Measurements from ENCODE around the gene TUFM.
A peak's percentile ranks its signal among the peaks of the same experiment; 100 is the strongest.
"Not testable (repeated sequence)": the region's sequence is repeated elsewhere in the genome, so short reads cannot be mapped to it uniquely, and the experiment has no call there.

The TUFM gene

GRCh38 chr16:28846080-28846932 lies at the start of gene TUFM:
Gene TUFM, minus strand, starts transcription at chr16:28846348. Its CDS starts 79 bp downstream, at chr16:28846269.
- peak; percentile 99 for DNase-seq

GRCh38 chr16:28895609-28896008 lies 49.5 kb upstream of the TUFM start:
- DNase-seq = no peak

- DNase-seq = no peak
These were observed 47.1 kb upstream of the TUFM start for GRCh38 chr16:28893291-28893690.

DNA sequence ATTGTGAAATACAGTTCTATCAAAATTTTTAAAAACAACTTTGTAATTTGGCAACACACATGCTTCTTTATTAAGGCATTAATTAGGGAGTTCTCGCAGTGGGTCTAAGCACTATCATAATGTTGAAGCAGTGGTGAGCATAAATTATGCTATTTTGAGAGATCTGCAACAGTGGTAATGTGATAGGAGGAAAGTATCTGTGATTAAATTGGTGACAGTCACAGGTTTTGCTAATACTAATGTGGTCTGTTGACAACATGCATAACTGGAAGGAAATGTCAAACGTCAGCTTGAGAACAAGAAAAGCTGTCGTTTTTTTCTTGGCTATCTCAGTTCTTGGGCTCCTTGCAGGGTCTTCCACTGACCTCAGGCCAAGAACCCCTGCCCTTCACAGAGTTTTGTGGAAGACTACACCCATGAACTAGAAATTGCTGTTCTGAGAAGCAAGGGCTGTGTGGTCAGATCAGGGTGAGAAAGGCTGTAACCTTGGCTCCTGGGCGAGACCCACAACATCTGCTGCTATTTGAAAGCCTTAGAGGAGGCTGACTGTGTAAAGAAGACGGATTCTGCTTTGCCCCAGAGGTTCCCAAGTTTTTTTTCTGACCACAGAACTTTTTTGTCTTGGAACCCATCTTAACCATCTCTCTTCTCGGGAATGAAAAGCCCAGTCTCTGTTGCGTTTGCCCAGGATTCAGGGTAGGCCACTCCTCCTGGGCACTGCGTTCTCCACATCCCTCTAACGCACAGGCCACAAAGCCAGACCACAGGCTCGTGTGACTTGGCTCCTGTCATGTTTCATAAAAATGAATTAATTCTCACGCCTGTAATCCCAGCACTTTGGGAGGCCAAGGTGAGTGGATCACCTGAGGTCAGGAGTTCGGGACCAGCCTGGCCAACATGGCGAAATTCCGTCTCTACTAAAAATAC lies 46.1 kb upstream of the TUFM start:
- no peak for DNase-seq

DNA sequence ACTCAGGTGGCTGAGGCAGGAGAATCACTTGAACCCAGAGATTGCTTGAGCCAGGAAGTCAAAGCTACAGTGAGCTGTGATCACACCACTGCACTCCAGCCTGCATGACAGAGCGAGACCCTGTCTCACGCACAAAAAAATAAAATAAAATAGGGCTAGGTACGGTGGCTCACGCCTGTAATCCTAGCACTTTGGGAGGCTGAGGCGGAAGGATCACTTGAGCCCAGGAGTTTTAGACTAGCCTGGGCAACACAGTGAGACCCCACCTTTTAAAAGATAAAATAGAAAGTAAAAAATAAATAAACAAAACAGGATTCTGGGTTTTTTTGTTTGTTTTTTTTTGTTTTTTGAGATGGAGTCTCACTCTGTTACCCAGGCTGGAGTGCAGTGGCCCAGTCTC lies 44.2 kb upstream of the TUFM start:
- DNase-seq = not testable (repeated sequence)

DNA sequence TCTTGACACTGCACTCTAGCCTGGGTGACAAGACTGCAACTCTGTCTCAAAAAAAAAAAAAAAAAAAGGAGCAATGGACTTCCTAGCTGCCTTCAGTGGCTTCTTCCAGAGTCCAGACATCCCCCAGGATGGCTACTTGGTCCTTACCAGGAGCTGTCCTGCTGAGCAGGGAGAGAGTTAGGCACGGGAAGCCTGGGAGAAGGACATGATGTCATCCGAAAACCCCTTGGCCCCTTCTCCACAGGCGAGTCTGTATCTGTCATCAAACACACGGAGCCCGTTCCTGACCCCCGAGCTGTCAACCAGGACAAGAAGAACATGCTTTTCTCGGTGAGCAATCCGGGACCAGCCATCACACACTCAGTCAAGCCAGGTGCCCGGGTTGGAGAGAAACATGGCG lies 40.8 kb upstream of the TUFM start:
- no peak for DNase-seq

GRCh38 chr16:28884045-28884444 lies 37.9 kb upstream of the TUFM start:
- DNase-seq = no peak

GRCh38 chr16:28883221-28883996 lies 37.3 kb upstream of the TUFM start:
- DNase-seq = no peak

GRCh38 chr16:28882551-28883160 lies 36.5 kb upstream of the TUFM start:
- no peak for DNase-seq

- DNase-seq = not testable (repeated sequence)
These were observed 35.4 kb upstream of the TUFM start for GRCh38 chr16:28881565-28881964.

DNA sequence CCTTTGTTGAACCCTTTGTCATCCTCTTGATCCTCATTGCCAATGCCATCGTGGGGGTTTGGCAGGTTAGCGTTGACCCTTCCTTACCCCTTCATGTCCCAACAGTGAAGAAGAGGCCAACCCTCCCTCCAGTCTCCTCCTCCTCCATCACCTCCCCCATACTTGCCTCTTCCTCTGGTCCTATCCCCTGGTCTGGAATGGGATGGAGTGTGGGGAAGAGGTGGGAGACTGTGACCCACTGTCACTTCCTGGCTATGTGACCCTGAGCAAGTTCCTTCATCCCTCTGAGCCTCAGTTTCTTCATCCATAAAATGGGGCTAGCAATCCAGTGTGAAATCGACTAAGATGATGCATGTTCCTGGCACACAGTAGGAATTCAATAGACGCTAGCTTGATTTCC lies 34.8 kb upstream of the TUFM start:
- DNase-seq = no peak

GRCh38 chr16:28880589-28880915 lies 34.4 kb upstream of the TUFM start:
- DNase-seq = no peak

- DNase-seq = peak; percentile 86 to 91
These were observed 33.9 kb upstream of the TUFM start for GRCh38 chr16:28879841-28880588.

DNA sequence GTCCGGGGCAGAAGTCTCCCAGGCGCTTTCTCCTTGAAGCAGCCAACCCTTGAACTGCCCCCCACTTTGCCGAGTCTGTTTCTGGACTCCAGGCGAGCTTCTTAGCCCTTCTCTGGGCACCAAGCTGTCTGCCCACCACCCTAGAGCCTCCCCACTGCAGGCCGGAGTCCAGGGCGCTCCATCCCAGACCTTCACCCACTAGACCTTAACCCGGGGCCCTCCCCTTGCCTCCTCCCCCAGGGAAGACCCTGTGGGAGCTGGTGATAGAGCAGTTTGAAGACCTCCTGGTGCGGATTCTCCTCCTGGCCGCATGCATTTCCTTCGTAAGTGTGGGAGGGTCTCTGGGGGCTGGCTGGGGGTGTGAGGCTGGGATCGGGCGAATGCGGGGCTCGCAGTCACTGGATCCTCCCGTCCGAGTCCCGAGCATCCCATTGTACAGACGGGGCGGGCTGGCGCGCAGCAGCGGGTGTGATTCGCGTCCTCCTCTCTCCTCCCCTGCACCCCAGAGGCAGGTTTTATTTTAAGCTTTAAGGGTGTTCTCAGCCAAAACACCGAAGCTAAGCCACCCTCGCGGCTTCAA lies 33.2 kb upstream of the TUFM start:
- no peak for DNase-seq

- no peak for DNase-seq
These were observed 32.2 kb upstream of the TUFM start, which contains the start of gene ATP2A1 for GRCh38 chr16:28878083-28878926. Gene ATP2A1, plus strand, starts transcription at chr16:28878488. Its CDS starts 184 bp downstream, at chr16:28878672.

DNA sequence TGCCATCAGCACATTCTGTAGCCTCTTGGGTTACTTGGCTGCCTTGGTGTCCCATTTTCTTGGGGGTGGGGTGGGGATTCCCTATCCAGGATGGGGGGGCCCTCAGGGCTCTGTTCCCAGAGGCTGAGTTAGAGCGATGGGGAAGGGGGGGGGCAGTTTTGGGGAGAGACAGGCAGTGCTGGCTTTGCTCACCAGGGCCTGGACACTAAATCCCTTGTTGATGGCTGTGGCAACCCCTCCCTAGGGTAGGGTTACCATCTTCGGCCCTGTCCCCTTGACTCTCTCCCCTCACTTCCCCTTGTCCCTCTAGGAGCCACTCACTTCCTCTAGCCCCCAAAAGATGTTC lies 31.5 kb upstream of the TUFM start:
- DNase-seq = no peak

- no peak for DNase-seq
These were observed 31.0 kb upstream of the TUFM start for GRCh38 chr16:28876973-28877654.

GRCh38 chr16:28876019-28876659 lies 30.0 kb upstream of the TUFM start:
- no peak for DNase-seq
